Left ventricle myocardium superior (tissue), 1 donor: Measurements from ENCODE around the gene ALDOC. TPM values are rescaled to one million over a fixed set of nuclear protein-coding genes. Genes with fewer than 3 reads are reported as not detected.
A peak's percentile ranks its signal among the peaks of the same experiment; 100 is the strongest.
"Not testable (repeated sequence)": the region's sequence is repeated elsewhere in the genome, so short reads cannot be mapped to it uniquely, and the experiment has no call there.

Experiments
- ATAC-seq: fragments of 200-7000 bp; cut with Tn5 transposase; one replicate; pipeline ENCODE4 v1.9.1; 2020; ENCODE audit warnings: mild to moderate bottlenecking, moderate library complexity
- DNase-seq: peaks from one replicate; pipeline ENCODE4 v3.0.0-alpha.2; 2020
- intact Hi-C: fragments of 100-400 bp; cut with micrococcal nuclease; formaldehyde crosslinking; loops from one replicate; pipeline ENCODE4 v1.11.0; 2022
- long read RNA-seq: library from polyadenylated mRNA; unstranded; transcript quantifications from one replicate; pipeline ENCODE4 v2.0.0, GENCODE V29; 2021
- total RNA-seq: library from RNA; stranded (reverse); fragmentation: NEBNext Ultra II Directional; extraction: Animal tissue kit (Norgen Biotek cat#: 25700); gene quantifications from one replicate; pipeline ENCODE4 v1.2.1, GENCODE V29; 2021
- donor health status: DM: no; HTN: yes; CAD: no; lungs with severe emphysema.

ALDOC gene
- 380 TPM for total RNA-seq
- long read RNA-seq, transcript ALDOC-203 (10 exons, 1,722 nt), result minor isoform, 18 of 241 reads
- long read RNA-seq, transcript ALDOC-201 (9 exons, 1,982 nt), result major isoform, 166 of 241 reads
- long read RNA-seq, partial matches to known transcripts, result 54 of 241 reads
- long read RNA-seq, other reads (novel, unspliced or antisense), result 3 of 241 reads

DNA sequence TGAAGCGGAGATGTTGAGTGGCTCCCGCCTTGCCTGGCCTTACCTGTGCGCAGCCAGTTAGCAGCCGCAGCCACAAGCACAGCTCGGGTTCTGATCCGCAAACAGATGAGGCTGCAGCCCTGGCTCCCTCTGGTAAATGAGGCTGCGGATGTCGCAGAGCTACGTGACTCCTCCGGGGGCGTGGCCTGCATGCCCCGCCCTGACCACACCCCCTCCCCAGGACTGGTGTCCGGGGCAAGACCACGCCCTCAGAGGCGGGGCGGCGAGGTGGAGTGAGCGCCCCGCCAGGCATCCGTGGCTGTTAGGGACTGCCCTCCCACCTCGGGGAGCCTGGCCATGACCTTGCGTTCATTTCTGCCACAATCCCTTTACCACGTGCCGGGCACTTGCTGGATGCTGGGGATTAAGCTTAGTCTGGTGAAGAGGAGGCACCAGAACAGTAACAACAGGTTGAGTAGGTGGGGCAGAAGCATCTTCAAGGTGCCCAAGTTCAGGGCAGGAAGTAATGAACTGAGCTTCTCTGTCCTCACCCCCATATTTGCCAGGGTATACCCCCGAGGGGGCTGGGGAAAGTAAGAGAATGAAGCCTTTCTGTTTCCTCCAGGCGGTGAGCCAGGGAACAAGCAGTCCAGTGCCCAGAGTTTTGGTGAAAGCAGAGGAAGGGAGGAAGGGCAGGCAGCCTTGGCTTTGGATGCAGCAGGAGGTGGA is at the start of gene ALDOC:
Gene ALDOC, minus strand, starts transcription at position 138 of the 708 bp plus-strand sequence. CDS start 1,363 bp downstream, outside the sequence.
- DNase-seq, result peak; percentile 100
- intact Hi-C loops, result no loop called here
- ATAC-seq, result peak; percentile 87

- intact Hi-C loops, result no loop called here
- DNase-seq (no peak), ATAC-seq (peak; percentile 50)
Measured at GRCh38 chr17:28624148-28624547, 47.5 kb upstream of the ALDOC start.

DNA sequence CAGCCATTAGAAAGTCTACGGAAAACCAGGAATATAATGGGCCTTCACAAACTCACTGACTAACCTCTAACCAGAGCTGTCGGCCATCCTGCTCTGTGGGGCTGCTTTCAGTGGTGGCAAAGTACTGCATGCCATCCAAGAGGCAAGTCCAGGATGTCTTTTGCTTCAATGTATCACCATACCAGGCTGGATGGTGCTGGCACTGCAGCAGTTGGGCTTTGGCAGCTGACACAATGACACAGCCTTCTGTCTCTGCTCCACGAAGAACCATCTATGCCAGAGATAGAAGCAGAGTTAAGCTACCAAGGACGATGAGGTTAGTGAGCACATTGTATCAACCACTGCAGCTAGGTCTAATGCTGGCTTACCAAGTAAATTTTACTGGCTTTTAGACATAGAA is 47.0 kb upstream of the ALDOC start:
- ATAC-seq, result peak; percentile 89
- peak; percentile 46 for DNase-seq
- intact Hi-C loops, result no loop called here

DNA sequence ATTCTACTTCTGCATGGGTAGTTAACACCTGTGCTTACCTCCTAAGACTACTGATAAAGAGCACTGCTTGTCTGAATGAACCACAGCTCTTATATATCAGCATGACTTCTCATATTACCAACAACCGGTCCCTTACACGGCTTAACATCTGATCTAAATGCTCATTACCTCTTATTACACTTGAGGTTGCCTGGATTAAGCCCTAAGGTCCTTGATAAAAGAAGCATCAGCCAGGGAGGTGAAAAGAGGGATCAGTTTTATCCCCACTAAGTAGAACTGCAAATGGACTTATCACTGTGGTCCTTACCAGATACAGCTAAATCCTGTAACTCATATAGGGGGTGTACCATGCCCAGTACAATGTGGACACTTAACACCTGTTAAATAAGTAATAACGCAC is 45.5 kb upstream of the ALDOC start:
- DNase-seq, result no peak
- intact Hi-C loops, result no loop called here
- ATAC-seq, result no peak

DNA sequence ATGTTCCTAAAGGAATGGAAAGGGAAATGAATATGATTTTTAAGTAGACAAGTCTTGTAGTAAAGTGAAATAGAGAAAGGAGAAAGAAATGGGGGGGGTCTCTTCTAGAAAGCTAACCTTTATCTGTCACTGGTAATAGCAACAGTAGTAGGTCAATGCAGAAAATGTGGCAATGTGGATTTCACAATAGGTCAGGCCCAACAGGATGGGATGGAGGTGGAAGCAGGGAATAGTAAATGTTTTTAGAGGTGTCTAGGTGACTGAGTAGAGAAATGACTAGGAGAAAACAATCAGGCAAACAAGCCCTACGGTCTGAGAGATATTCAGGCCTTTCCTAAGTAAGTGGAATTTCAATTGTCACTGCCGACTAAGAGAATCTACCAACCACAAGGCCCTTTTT is 43.3 kb upstream of the ALDOC start:
- intact Hi-C loops, result no loop called here
- ATAC-seq (no peak), DNase-seq (no peak)

DNA sequence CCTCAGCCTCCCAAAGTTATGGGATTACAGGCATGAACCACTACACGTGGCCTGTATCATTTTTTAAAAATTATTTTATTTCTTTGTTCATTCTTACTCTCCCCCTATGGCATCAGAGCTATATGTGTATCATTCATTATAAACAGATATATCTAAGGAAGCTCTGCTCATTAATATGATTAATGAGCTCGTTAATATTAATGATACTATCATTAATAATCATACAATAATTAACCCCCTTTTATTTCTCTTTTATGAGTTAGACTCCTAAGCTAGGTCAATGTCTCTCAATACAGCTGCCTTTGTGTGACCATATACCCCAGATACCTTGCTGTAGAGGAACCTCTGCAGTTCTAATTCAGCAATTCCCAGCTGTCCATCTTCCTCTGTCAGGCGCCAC is 41.8 kb upstream of the ALDOC start:
- DNase-seq (no peak), ATAC-seq (no peak)
- intact Hi-C loops, result no loop called here

DNA sequence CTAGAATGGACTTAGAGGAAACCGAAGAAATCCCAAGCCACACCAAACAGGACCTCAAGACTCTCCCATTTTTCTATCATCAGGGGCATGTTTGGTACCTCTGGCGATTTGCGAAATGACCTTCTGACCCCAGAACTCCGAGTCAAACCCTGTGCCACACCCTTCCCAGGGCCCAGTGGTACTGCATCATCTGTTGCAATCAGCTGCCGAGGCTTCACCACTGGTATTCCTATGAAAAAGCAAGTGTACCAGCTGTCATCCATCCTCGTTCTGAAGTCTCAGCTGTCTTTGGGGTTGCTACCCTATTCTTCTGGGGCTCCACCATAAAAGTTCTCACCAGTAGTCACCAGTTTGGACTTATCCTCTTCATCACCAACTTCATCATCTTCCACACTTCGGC is 39.6 kb upstream of the ALDOC start:
- DNase-seq, result no peak
- intact Hi-C loops, result no loop called here
- ATAC-seq, result no peak

DNA sequence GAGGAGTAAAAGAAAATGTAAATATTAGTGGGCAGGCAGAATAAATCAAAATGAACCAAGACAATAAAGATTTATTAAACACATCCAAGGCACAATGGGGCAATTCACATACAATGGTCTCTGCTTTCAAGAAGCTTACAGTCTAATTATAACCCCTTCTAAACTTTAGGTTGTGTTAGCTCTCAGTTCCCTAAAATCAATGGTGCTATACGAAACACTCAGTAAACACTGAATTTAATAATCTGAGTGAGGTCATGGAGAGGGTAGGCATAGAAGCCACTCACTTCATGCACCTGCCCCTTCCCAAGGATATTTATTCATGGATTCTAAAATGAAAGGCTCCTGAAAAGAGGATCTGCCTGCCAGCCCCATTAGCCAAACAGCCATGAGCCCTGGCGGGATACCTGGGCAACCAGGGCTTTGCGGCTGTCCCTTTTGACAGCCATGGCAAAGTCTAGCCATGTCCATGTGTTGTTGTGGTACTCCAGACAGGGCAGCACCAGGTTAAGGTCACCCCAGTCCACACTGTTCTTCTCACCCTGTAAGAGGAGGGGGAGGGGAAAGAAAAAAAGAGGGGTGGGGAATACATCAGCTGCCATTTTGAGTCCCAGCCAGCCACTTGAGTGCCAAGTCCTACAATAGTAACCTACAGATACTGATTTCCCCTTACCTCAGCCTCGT is 38.7 kb upstream of the ALDOC start:
- ATAC-seq, result peak; percentile 47
- no peak for DNase-seq
- intact Hi-C loops, result no loop called here

GRCh38 chr17:28613931-28614381 is 37.3 kb upstream of the ALDOC start, which contains the start of gene RSKR:
TSS of gene RSKR (minus strand) at chr17:28614185. CDS start at chr17:28614161, 24 bp downstream.
- intact Hi-C loops, result loop anchor here (2.0 kb wide), 1 partner anchor 119 kb away; no protein-coding TSS in a partner anchor
- peak; percentile 17 for ATAC-seq
- no peak for DNase-seq

- DNase-seq (no peak), ATAC-seq (peak; percentile 71)
- intact Hi-C loops, result loop anchor here (2.0 kb wide), 1 partner anchor 118 kb away; no protein-coding TSS in a partner anchor
Measured at GRCh38 chr17:28612936-28613872, 36.5 kb upstream of the ALDOC start.

DNA sequence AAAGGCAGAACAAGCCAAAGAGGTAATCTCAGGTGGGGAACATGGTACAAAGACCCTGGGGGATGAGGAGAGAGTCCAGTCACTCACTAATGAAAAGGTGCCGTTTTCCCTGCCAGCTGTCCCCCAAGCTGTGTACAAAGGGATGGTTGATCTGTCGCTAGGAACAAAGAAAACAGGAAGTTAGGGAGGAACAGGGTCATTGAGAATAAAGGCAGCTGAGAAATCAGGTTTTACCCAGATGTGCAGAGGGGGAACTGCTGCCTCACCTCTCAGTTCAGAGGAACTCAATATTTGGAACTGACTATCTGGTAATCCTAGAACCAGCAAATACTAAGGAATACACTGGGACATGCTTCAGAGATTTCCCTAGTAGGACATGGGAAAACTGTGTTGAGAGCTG is 35.8 kb upstream of the ALDOC start:
- ATAC-seq, result no peak
- intact Hi-C loops, result loop anchor here (2.0 kb wide), 1 partner anchor 118 kb away; no protein-coding TSS in a partner anchor
- no peak for DNase-seq

GRCh38 chr17:28610376-28610775 is 33.7 kb upstream of the ALDOC start:
- ATAC-seq, result no peak

DNA sequence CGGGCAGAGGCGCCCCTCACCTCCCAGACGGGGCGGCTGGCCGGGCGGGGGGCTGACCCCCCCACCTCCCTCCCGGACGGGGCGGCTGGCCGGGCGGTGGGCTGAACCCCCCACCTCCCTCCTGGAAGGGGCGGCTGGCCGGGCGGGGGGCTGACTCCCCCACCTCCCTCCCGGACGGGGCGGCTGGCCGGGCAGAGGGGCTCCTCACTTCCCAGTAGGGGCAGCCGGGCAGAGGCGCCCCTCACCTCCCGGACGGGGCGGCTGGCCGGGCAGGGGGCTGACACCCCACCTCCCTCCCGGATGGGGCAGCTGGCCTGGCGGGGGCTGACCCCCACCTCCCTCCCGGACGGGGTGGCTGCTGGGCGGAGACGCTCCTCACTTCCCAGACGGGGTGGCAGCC is 27.3 kb upstream of the ALDOC start:
- intact Hi-C loops, ATAC-seq, DNase-seq: not testable (repeated sequence)

More at GRCh38 chr17:28610376-28610775, 33.7 kb upstream of the ALDOC start:
- DNase-seq, result no peak
- intact Hi-C loops, result no loop called here

DNA sequence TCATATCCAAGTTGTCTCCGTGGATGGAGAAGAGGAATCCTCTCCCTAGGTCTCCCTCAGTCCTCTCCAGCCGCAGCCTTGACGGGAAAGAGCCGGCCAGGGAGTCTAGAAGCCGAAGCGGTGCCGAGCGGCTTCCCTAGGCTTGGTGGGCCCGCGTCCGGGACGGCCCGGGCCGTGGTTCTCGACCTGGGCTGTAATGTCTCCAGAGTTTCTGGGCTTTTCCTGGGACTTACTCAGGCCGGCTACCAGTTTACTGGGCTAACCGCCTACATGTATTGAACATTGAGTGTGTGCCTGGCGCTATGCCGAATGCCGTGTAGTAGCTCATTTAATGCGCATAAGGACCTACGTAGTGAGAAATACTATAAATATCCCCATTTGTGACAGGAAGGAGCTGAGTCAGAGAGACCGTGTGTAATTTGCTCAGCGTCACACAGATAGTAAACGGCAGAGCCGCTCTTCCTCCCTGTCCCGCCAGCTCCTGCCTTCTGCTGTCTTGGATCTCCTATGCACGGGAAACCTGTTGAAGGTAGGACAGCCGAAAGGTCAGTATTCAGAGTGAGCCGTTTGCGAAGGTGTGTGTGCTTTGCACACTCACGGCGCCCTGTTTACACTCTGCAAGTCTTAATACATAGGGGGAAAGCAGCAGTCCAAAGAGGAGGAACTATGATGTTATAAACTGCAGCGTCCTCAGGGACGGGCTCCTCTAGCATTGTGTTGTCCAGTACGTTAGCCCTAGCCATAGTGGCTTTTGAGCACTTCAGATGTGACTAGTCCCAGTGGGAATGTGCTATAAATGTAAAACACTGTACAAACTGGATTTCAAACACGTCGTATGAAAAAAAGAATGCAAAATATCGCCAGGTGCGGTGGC is 22.9 kb upstream of the ALDOC start:
- ATAC-seq (peak; percentile 67), DNase-seq (peak; percentile 67)
- intact Hi-C loops, result no loop called here

- intact Hi-C loops, result no loop called here
- ATAC-seq, result peak; percentile 100
- peak; percentile 95 for DNase-seq
Measured at GRCh38 chr17:28598799-28599310, 22.2 kb upstream of the ALDOC start, which contains the start of gene SPAG5. TSS of gene SPAG5 (minus strand) at chr17:28599025. CDS start at chr17:28598946, 79 bp downstream.

GRCh38 chr17:28598389-28598788 is 21.7 kb upstream of the ALDOC start:
- intact Hi-C loops, result no loop called here
- ATAC-seq (no peak), DNase-seq (no peak)

DNA sequence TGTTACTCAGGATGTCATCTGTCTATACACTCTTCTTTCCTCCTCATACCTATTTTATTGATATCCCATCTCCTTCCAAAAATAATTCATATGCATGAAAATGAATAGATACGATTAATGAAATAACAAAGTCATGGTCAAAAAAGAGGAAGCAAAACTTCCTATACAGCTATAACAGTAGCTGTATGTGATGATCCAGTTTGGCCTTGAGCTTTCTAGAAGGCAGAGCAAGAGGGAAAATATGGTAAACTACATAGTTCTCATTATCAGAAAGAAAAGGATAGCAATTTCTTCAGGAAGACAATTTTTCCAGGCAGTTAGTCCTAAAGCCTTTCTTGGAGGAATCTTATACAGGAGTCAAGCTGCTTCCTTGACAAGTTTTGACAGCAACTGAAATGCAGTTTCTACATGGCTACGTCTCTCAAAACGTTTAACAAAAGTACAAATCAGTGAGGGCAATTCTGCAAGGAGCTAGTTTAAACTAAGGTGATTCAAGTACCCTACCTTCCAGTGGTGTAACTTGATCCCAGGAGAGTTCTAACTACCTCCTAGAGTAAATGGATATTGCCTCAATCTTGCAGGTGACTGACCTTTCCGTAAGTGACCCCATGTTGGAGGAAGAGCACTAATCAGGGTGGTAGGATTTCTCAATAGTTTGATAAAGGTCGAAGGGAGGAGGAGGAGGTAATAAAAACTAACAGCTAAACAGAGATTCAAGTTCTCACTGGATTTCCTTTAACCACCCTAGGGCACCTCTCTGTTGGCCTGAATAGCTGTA is 21.1 kb upstream of the ALDOC start:
- intact Hi-C loops, result no loop called here
- DNase-seq (no peak), ATAC-seq (no peak)
